GM18498 (cell line): ENCODE data around the gene UBE2R2.
"Not testable (repeated sequence)": the region's sequence is repeated elsewhere in the genome, so short reads cannot be mapped to it uniquely, and the experiment has no call there.

Source experiments
- ATAC-seq: cut with Tn5 transposase; IDR thresholded peaks from one replicate; pipeline ENCODE4 v1.9.1; 2021; ENCODE audit warnings: mild to moderate bottlenecking, moderate library complexity; ENCODE audit not compliant: unreplicated experiment

The UBE2R2 gene, protein sequence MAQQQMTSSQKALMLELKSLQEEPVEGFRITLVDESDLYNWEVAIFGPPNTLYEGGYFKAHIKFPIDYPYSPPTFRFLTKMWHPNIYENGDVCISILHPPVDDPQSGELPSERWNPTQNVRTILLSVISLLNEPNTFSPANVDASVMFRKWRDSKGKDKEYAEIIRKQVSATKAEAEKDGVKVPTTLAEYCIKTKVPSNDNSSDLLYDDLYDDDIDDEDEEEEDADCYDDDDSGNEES

DNA sequence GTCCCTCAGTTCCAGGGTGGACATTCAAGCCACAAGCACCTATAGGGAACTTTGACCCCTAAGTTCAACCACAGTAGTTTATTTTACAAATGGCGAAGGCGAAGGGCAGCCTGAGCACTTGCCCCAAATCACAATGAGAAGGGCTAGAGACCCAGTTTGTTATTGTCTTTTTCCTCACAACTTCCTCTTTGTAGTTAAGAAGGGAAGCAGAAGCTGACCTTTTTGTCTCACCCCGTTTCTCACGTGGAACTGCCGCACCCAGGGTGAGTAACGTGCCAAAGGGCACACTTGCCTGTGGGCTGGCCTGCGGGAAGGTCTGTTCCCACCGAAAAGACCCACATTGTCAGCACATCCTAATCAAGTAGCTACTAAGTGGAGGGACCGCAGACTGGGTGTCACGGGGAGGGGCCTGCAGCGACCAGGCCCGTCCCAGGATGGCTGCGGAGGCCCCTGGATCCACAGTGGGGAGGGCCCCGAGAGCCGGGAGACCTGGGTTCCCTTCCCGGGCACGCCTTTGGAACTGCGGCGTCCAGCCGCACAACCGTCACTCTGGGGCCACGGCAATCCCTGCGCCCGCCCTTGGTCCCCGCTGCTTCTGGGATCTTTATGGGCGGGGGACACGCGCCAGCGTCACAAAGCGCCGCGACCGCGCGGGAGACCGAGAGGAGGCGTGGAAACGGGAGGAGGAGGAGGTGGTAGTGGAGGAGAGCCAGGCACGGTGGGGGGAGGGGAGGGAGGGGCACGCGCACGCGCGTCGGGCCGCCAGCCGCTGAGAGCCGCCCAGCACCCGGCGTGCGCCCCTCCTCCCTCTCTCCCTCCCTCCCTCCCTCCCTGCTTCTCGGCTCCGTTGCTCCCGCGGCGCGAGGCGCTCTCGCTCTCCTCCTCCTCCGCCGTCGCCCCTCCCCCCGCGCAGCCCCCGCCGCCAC is at the start of gene UBE2R2:
Gene UBE2R2, plus strand, starts transcription at position 834 of the 926 bp plus-strand sequence. CDS start 598 bp downstream, outside the sequence.
- peak; percentile 70 for ATAC-seq

DNA sequence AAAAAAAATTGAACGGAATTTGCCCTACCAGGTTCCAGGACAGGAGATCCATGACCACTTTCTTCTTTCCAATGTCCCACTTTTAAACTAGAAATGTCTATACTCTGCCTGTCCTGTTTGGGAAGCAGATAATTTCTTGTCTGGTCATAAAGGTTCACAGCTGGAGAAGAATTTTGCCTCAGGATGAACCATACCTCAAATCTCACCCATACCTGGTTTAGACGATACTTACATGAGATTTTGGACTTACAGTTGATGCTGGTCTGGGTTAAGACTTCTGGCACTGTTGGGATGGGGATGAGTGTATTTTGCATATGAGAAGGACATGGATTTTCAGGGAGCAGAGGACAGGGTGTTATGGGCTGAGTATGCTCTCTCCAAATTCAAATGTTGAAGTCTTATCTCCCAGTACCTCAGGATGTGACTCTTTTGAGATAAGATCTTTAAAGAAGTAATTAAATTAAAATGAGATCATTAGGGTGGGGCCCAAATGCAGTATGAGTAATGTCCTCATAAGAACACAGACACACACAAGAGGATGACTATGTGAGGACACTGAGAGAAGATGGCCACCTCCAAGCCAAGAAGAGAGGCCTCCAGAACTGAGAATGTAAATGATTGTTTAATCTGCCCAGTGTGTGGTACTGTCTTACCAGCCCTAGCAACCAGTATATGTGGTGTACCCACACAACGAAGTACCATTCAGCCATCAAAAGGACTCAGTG is 46.6 kb upstream of the UBE2R2 start:
- not testable (repeated sequence) for ATAC-seq

DNA sequence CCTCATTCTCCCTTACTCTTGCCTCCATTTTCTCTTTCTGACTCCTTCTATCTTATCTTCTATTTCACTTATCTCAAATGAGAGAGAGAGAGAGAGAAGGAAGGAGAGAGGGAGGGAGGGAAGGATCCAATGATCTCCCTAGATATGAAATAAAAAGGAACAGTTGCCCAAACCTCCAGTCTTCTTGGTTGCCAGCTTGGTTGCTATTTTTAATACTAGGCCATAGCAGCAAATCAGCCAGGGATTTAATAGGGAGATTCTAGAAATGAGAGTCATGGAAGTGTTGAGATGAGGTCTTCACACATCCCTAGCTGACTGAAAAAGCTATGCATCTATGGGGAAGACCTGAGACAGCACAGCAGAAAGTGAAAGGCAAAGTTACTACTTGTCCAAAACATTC is 43.8 kb upstream of the UBE2R2 start:
- not testable (repeated sequence) for ATAC-seq

DNA sequence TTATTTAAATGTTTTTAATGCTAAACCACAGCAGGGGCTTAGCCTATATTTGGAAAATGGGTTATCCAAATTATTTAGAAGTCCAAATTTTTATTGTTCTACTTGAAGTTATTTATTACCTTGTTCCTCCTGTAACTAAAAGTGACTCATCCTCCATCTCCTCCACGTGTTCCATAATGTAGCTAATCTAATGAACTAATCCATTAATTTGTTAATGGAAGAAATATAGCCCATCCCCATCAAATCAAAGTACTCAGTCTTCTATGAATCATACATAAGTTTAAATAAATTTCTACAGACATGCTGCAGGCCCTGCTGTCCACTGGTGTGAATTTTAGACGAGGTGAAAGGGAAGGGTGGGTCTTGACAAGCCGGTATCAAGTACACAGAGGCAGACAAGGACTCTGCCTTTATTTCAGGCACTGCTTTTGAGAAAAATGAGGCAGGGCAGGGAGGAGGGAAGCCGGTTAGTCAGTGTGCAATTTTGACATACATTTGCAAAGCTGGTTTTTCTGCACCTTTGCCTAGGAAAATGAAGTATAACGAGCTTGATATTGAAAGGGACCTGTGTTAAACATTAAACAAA is 42.8 kb upstream of the UBE2R2 start:
- not testable (repeated sequence) for ATAC-seq

DNA sequence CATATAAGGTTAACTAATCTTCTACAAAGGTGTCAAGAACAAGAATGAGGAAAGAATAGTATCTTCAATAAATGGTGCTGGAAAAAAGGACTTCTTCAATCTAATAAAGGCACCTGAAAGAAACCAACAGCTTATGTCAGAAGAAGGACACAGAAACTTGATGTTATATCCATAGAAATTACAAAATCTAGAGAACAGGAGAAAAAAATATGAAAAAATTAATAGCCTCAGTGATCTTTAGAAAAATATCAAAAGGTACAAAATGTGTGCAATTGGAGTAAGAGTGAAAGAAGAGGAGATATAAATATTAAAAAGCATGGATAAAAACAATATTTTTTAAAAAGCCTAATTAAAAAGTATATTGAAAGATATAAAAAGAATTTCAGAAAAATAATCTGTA is 40.4 kb upstream of the UBE2R2 start:
- no peak for ATAC-seq

DNA sequence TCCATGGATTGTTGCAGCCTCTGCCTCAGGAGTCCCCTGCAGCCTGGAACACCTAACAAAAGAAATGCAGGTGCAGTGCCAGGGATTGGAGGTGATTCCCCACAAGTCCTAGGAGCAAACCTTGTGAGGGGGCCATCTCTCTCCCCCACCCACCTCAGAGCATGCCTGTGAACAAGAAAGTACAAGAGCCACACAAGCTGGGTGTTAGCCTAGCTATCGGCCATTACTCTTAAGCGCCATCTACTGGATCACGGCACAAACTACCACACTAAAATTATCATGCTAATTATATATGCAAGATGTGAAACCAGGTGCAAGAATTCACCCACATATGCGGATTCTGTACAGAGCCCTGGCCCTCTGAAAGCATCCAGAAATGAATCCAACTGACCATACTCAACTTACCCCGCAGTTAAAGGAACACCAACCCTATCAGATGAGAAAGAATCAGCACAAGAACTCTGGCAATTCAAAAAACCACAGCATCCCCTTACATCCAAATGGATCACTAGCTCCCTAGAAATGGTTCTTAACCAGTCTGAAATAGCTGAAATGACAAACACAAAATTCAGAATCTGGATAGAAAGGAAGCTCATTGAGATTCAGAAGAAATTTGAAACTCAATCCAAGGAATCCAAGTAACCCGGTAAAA is 38.1 kb upstream of the UBE2R2 start:
- ATAC-seq: peak; percentile 73

DNA sequence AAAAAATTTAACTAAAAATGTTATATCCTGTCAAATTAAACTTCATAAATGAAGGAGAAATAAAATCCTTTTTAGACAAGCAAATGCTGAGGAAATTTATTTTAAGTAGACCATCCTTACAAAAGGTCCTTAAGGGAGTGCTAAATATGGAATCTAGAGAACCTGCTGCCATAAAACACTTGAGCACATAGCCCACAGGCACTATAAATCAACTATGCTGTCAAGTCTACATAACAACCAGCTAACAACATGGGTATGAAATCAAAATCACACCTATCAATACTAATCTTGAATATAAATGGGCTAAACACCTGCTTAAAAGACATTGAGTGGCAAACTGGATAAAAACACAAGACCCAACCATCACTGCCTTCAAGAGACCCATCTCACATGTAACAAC is 36.7 kb upstream of the UBE2R2 start:
- no peak for ATAC-seq

DNA sequence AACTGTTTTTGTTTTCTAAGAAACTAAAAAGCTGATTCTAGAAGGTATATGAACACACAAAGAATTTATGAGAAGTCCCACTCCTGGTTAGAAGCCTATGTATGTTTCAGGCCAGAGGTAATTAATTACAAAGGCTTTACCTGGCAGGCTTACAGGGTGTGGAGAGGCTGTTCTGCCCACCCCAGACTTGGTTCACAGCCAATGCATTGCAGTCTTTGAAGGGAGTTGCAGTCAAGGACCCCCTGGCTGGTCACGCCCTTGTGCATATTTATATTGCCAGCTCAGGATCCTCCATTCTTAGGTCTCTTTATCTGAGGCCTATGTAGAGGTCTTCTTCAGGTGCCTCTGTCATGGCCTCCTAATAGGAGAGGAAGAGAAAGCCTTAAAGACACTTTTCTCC is 35.2 kb upstream of the UBE2R2 start:
- no peak for ATAC-seq

DNA sequence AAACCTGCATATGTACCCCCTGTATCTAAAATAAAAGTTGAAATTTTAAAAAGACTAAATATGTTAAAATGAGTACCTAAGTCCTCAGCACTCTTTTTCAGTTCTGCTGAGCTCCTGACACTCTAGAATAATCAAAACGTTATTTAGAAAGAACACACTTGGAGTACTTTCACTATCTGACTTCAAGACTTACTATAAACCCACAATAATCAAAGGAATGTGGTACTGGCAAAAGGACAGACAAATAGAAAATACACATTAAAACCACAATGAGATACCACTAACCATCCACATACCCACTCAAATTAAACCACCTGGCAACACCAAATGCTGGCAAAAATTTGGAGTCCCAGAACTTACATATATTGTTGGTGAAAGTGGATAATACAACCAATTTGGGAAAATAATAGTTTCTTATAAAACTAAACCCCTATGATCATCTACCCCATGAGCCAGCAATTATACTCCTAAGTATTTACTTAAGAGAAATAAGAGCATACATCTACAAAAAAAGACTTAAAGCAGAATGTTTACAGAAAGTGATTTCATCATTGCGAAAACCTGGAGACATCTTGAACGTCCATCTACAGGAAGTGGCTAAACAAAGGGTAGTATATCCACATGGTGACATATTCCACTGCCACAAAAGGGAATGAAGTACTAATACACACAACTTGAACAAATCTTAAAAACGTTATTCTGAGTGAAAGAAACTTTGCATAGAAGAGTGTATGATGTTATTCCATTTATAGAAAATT is 34.4 kb upstream of the UBE2R2 start:
- no peak for ATAC-seq

DNA sequence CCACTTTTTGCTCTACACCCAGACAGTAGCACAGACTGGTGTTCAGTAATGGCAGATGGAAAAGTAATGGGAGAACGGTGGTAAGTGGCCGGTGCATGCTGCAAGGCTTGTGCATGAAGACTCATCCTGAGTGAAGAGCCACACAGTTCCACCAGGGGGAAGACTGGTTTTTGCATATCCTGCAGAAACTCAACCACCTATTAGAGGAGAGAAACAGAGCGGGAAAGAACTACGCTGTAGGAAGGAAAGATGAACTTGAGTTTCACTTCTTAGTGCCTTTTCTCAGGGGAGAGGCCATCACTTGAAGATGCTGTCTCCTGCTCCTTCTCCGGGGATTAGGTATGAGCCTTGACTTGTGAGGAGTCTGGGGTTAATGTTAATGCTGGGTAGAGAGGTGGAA is 31.0 kb upstream of the UBE2R2 start:
- no peak for ATAC-seq

DNA sequence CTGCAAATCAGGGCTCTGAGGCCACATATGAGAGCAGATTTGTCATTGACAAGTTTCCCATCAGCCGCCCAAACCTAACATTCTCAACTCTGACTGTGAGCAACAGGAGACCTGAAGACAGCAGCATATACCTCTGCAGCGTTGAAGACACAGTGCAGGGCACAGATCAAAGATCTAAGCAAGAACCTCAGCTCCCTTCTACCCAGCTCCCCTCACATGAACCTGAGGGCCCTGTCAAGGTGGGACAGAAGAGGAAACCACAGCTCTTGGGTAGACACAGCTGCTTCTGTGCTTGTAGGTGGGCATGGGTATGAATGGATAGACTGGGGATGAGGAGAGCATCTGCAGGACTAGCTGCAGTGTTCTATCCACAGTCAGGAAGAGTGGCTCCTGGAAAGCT is 30.3 kb upstream of the UBE2R2 start:
- ATAC-seq: no peak

DNA sequence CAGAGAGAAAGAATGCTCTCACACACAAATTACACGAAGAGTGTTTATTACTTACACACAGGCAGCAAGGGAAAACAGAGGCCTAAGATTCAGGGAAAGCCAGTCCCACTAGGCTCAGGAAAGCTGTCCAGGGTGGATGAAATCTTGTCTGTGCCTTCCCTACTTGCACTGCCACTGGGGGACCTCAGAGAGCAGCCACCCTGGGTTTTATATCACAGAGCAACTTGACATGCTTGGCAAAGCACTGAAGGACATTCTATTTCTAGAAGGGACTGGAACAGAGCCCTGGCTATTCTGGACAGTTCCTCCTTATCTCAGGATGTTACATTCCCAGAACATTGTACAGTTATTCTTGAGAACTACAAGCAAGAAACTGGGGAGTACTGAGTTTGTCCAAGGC is 29.1 kb upstream of the UBE2R2 start:
- no peak for ATAC-seq

DNA sequence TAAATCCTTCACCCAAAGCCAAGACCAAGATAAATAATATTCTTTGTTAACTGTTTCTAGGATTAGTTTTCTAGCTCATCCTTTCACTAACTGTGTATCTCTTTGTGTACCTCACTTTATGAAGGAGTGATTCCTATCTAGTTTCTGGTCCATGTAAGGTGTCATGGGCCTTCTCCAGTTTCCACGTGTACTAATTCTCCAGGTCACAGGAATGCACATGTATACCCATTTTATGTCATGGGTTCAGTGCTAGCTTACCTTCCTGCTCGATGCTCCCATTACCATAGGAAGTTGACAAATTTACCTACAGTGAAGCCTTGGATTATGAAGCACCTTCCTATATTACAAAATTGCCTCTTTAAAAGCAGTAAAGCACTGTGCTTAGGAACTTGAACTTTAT is 27.5 kb upstream of the UBE2R2 start:
- ATAC-seq: not testable (repeated sequence)

DNA sequence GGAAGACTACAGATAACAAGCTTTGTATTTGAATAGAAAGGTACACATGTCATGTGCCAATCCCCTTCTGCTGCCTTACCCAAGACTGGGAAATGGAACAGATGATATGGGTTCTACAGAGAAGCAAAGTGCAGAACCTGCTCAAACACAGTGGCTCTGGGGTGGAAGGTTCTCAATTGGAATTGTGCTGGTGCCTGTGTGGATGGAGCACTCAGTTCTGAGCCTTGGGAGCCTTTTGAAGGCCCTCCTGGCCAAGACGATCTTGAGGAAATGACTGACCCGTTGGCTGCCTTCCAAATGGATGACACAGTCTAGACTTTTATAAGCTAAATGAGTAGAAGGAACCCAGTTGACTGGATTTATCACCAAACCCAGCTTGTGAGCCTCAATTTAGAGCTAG is 25.8 kb upstream of the UBE2R2 start:
- no peak for ATAC-seq

DNA sequence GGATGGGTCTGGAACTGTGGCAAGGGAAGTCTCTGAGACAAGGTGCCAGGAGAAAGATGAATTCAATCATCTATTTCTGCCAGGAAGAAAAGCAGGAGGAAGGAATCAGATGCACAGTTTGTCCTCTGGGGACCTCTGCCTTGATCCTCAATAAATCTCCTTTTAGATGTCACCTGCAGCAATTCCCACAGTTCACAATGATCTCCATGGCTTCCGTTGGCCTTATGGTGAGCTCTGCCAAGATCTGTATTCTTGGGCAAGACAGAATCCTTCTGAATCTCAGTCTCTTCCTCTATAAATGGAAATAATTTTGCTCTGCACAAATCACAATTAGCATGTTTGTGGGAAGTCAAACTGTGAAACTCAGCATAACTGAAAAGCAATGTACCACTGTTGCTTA is 23.5 kb upstream of the UBE2R2 start:
- not testable (repeated sequence) for ATAC-seq

DNA sequence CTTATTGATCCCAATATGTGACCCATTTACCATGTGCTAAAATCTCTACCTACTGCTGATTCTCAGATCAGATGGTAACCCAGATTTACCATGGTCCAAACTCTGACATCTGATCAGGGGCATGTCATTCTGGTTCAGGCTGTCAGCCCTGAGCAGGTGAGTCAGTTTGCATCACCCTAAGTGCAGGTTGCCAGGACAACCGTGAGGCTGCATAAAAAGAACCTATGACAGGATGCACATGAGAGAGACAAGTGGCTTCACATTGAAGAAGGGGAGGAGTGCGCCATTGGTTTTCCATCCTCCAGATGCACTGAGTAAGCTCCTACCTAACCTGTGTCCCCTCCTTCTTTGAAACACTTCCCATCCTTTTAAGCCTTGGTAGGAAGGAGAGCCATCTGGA is 22.4 kb upstream of the UBE2R2 start:
- ATAC-seq: no peak

DNA sequence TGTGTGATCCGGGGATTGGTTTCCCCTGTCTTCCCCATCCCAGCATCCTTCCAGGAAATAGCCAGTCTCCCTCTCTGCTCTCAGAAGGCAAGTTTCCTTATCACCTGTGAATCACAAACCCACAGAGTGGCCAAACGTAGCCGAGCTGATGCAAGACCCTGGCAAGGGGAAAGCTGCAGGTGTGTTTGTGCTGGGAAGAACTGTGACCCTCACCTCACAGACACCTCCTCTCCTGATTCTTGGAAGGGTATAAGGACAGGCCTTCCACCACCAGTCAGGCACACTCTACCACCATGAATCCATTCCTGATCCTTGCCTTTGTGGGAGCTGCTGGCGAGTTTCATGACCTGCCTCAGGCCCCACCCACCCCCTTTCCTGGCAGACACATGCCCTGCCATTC is 21.7 kb upstream of the UBE2R2 start, which contains the start of gene PRSS3:
Gene PRSS3, plus strand, starts transcription at position 281 of the 400 bp plus-strand sequence. Its CDS starts 13 bp downstream, at position 294.
- no peak for ATAC-seq

DNA sequence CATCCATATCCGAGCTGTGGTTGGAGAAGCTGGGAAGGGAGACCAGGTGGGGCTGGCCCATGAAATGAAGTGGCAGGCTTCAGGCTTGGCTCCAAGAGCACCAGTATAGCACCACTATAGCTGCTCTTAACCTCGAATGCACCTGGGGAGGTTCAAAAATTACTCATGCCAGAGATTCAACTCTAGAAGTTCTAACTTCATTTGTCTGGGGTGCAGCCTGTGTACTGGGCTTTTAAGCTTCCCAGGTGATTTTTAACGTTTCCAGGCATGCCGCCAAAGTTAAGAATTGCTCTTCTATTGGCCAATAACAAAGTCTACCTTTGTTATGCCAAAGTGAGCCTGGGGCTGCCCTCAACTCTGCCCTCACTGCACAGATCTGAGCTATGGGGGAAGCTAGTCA is 21.1 kb upstream of the UBE2R2 start:
- ATAC-seq: no peak

DNA sequence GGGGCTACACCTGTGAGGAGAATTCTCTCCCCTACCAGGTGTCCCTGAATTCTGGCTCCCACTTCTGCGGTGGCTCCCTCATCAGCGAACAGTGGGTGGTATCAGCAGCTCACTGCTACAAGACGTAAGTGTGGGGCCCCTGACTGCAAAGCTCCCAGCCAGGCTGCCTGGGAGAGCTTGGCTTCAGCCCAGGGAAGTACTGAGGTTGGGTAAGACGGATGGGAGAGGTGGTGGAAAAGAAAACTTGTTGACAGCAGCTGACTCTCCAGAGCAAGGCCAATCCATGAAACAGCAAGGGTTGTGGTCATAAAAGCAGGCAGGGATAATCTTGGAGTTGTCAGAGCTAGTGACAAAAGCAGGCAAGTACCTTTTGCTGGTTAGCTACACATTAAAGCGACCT is 20.3 kb upstream of the UBE2R2 start:
- not testable (repeated sequence) for ATAC-seq

DNA sequence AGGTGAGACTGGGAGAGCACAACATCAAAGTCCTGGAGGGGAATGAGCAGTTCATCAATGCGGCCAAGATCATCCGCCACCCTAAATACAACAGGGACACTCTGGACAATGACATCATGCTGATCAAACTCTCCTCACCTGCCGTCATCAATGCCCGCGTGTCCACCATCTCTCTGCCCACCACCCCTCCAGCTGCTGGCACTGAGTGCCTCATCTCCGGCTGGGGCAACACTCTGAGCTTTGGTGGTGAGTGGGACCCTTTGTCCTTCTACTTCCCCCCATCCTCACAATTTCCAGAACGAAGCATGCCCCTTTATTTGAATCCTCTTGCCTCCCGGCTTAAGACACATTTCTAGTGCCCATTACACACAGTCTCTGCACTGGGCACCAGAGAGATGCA is 19.1 kb upstream of the UBE2R2 start:
- no peak for ATAC-seq
